AG10803 (cell line): ENCODE data around the gene FBXO21.

Experiments used
- DNase-seq: peaks from one replicate; pipeline ENCODE4 v3.0.0; 2010; ENCODE audit warnings: low read depth
- H3K4me3 ChIP-seq: 2 replicates; pipeline ENCODE4 v1.5.1; 2011; ENCODE audit warnings: mild to moderate bottlenecking, low read length, control low read depth
- TF ChIP-seq, protein P1 (sequence below): conservative IDR thresholded peaks from 2 replicates; pipeline ENCODE4 v1.5.1; 2011; ENCODE audit warnings: mild to moderate bottlenecking, low read length, control low read depth, inconsistent platforms

The FBXO21 gene

DNA sequence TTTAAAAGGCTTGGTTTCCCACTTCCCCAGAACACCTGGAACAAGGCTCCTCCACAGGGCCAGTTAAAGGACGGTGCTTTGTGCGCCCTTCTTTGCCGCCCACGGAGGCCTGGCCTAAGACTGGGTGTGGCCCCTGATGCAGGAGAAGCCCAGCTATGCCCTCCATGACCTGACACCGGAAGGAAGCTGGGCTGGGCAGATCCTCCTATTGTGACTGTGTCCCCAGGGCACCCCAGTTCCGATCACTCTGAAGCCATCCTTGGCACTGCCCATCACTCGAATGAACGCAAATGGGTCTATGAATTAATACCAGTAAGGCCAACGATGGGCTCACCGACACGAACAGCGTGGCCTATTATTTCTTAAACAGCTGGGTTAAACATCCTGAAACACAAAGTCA lies 42.6 kb downstream of the FBXO21 start:
- DNase-seq: no peak
- TF ChIP-seq, protein P1, sequence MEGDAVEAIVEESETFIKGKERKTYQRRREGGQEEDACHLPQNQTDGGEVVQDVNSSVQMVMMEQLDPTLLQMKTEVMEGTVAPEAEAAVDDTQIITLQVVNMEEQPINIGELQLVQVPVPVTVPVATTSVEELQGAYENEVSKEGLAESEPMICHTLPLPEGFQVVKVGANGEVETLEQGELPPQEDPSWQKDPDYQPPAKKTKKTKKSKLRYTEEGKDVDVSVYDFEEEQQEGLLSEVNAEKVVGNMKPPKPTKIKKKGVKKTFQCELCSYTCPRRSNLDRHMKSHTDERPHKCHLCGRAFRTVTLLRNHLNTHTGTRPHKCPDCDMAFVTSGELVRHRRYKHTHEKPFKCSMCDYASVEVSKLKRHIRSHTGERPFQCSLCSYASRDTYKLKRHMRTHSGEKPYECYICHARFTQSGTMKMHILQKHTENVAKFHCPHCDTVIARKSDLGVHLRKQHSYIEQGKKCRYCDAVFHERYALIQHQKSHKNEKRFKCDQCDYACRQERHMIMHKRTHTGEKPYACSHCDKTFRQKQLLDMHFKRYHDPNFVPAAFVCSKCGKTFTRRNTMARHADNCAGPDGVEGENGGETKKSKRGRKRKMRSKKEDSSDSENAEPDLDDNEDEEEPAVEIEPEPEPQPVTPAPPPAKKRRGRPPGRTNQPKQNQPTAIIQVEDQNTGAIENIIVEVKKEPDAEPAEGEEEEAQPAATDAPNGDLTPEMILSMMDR: no peak
- no peak overlapping the region for H3K4me3 ChIP-seq

DNA sequence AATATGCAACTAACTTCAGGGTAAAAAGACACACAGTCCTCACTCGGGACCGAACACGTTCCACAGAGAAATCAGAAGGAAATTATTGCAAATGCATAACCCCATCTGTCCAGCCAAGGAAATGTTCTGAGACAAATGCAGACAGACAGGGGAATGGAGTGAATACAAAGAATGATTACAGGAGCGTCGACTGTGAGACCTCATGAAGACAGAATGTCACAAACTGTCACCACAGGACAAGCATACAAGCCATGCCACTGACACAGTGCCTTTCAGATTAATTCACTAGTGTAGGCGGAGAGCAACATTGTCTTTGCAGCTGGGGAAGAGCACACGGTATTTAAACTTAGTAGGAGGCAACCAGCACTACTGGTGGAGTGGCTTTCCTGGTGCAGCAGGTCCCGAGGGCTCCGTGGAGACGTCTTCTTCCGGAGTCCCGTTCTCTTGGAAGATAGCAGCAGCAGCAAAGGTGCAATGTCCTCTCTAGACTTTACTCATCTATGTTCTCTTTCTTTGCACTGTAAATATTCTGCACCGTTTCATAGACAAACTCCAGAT lies 44.6 kb downstream of the FBXO21 start:
- TF ChIP-seq, protein P1: no peak
- no peak for DNase-seq
- no peak overlapping the region for H3K4me3 ChIP-seq

DNA sequence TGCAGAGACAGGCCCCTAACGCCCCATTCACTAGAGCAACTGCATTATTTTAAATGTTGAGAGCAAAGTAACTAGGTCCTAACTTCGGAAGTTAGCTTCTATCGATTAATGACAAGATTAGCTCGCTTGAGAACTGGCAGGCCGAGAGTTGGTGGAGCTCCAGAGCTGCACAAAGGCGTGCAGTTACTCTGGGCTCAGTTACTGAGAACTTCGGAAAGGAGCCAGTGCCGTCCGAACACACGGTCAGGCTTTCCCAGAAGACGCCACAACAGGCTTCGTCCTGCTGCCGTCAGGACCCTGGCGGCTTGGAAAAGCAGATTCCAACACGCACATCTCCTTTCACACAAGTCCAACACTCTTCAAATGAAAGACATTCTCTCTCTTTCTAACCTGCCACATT lies 45.7 kb downstream of the FBXO21 start:
- DNase-seq: no peak
- no peak overlapping the region for H3K4me3 ChIP-seq
- TF ChIP-seq, protein P1: no peak

DNA sequence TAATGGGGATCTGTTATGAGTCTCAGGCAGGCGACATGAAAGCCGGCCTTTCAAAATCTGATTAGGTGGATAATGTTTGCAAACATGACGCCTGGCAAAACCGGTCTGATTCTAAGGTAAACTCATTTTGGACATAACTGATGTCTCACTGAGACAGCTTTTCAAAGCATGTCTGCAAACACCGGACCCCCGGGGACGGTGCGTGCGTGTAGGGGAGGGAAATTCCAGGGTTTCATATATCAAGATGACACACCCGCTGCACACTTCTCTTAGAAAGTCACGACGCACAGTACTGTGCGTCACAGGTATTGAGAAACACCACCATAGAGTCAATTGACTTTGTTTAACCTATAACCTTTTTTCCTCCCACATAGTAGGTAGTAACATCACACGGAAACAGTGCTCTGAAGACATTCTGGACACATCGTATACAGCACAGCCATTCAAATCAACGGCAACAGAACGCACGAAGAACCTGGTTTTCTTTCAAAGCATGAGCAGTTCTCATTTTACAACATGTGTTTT lies 47.2 kb downstream of the FBXO21 start:
- H3K4me3 ChIP-seq: no peak overlapping the region
- no peak for DNase-seq
- TF ChIP-seq, protein P1: no peak

DNA sequence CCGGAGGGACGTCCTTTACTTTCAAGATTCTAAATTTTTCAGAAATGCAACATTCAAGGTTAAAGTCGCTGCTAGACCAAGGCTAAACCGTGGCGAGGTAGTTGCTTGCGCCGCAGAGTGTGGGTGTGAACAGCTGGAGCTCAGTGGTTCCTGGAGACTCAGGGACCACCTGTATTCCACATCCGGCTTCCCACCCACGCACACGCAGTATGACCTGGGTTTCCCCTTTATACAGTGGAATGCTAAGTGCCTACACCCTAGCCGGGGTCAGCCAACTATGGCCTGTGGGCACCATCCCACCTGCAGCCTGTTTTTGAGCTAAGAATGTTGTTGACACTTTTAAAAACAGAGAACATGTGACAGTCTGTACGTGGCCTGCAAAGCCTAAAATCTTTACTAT lies 48.2 kb downstream of the FBXO21 start:
- no peak for DNase-seq
- no peak overlapping the region for H3K4me3 ChIP-seq
- TF ChIP-seq, protein P1: no peak

DNA sequence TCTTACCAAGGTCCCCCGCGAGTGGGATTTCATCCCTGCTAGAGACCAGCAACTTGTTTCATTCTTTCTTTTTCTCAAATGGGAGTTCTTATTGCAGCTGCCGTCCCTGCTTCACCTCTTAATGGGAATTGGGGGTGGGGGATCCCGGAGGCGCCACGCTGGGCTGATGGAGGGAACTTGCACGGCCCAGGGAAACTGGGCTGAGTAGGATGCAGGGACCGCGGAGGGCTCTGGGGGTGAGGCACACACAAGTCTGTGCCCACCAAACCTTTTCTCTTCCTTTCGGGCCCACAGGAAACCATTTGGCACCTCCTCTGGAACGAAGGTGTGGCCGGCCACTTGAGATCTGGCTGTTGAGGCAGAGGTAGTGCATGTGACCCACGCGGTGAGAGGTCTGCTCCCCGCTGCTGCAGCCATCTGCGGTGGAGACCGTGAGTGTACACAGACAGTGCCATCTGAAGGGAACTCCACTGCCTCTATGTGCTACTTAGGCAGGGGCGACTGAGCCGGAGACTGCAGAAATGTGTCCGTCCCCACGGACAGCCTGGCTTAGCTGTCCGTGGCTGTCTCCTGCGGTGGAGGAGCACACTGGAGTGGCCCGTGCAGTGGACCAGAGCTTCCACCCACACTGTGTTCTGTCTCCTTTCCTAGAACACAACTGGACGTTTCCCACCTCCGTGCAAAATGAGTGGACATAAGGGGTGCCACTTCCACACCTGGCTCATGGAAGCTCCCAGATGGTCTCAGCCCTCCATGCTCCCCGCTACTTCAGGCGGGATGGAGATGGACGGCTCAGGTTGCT lies 49.0 kb downstream of the FBXO21 start:
- no peak overlapping the region for H3K4me3 ChIP-seq
- TF ChIP-seq, protein P1: no peak
- no peak for DNase-seq
